GM12878 (cell line): ENCODE measurements around the gene SNX22. TPM values are rescaled to one million over a fixed set of nuclear protein-coding genes. Genes with fewer than 3 reads are reported as not detected.

Experiments
- ATAC-seq: fragments of 200-7000 bp; cut with Tn5 transposase; 3 replicates; pipeline ENCODE4 v1.9.1; 2020; ENCODE audit warnings: mild to moderate bottlenecking, moderate library complexity
- BruUV-seq: library from RNA; stranded (reverse); fragments of 400-500 nt; replicated peaks from 2 replicates; lab custom pipeline; 2021; lab: Mats Ljungman, UMichigan
- CTCF ChIA-PET: fragments of 300-600 bp; sonication (Branson Sonifier 250); formaldehyde crosslinking; extraction: SDS; loops from one replicate; lab custom pipeline; 2021; ENCODE audit warnings: inconsistent platforms; lab: Yijun Ruan, JAX
- POLR2A ChIA-PET: fragments of 350-600 bp; formaldehyde crosslinking; extraction: SDS; loops from one replicate; lab custom pipeline; 2021; ENCODE audit warnings: inconsistent platforms; lab: Charles Lee
- RAD21 ChIA-PET: fragments of 300-600 bp; sonication (Branson Sonifier 250); formaldehyde crosslinking; loops from one replicate; lab custom pipeline; 2023; ENCODE audit warnings: antibody characterized with exemption; ENCODE audit not compliant: unreplicated experiment; lab: Charles Lee
- SMC1A ChIA-PET: fragments of 300-600 bp; sonication (Branson Sonifier 250); formaldehyde crosslinking; loops from one replicate; lab custom pipeline; 2023; ENCODE audit not compliant: unreplicated experiment, uncharacterized antibody; lab: Charles Lee
- DNase-seq: peaks from one replicate; pipeline ENCODE4 v3.0.0-alpha.2; 2011; ENCODE audit warnings: low read depth, low spot score
- FAIRE-seq: peaks from 3 replicates; lab custom pipeline; 2011; peaks lifted over from hg19 to GRCh38; lab: Jason Lieb, UNC
- H2AFZ ChIP-seq: 2 replicates; pipeline ENCODE4 v1.6.0; 2011; ENCODE audit warnings: low read depth, low read length, control low read depth; ENCODE audit not compliant: control insufficient read depth
- H3K27ac ChIP-seq: 2 replicates; pipeline ENCODE4 v1.5.1; 2011; ENCODE audit warnings: control low read depth; ENCODE audit not compliant: control insufficient read depth, insufficient read depth
- H3K27me3 ChIP-seq, 2 experiments: replicated peaks in 1 of 2; 2 replicates each; pipeline versions ENCODE4 v1.6.0 to v1.6.1; 2011; ENCODE audit warnings: low read length in 1 of 2; ENCODE audit not compliant: control insufficient read depth in 2 of 2, insufficient read depth in 2 of 2
- H3K36me3 ChIP-seq, 2 experiments: 2 replicates each; pipeline ENCODE4 v1.5.1; 2011; ENCODE audit warnings: low read length in 1 of 2; ENCODE audit not compliant: control insufficient read depth in 2 of 2, insufficient read depth in 2 of 2
- H3K4me1 ChIP-seq: 2 replicates; pipeline ENCODE4 v1.6.1; 2011; ENCODE audit warnings: mild to moderate bottlenecking, low read length, moderate library complexity, mixed read lengths; ENCODE audit not compliant: control insufficient read depth, insufficient read depth
- H3K4me2 ChIP-seq: 2 replicates; pipeline ENCODE4 v1.6.0; 2011; ENCODE audit warnings: control low read depth; ENCODE audit not compliant: control insufficient read depth, insufficient read depth
- H3K4me3 ChIP-seq: fragments of 200-600 bp; sonication (generic); 2 replicates; pipeline ENCODE4 v1.5.1; 2016
- H3K79me2 ChIP-seq: 2 replicates; pipeline ENCODE4 v1.6.0; 2011; ENCODE audit warnings: low read length; ENCODE audit not compliant: control insufficient read depth, insufficient read depth
- H3K9ac ChIP-seq: 2 replicates; pipeline ENCODE4 v1.8.0; 2011; ENCODE audit warnings: low read length, control low read depth, mixed read lengths; ENCODE audit not compliant: control insufficient read depth, insufficient read depth
- H3K9me3 ChIP-seq: replicated peaks from 3 replicates; pipeline ENCODE4 v1.5.1; 2011; ENCODE audit warnings: mild to moderate bottlenecking, low read length; ENCODE audit not compliant: control insufficient read depth, insufficient read depth
- H4K20me1 ChIP-seq: 2 replicates; pipeline ENCODE4 v1.6.0; 2011; ENCODE audit not compliant: control insufficient read depth, insufficient read depth
- GABPA ChIP-seq: IDR thresholded peaks from 2 replicates; pipeline ENCODE4 v1.6.1; 2014; ENCODE audit warnings: antibody characterized with exemption, low read depth, mild to moderate bottlenecking, inconsistent platforms
- IKZF1 ChIP-seq: fragments of 450-650 bp; conservative IDR thresholded peaks from 2 replicates; pipeline ENCODE4 v1.6.1; 2017; ENCODE audit warnings: antibody characterized with exemption, mild to moderate bottlenecking
- IRF4 ChIP-seq: IDR thresholded peaks from 2 replicates; pipeline ENCODE4 v1.6.1; 2011; ENCODE audit warnings: low read depth, low read length
- MEF2A ChIP-seq: IDR thresholded peaks from 2 replicates; pipeline ENCODE4 v1.6.1; 2011; ENCODE audit warnings: low read depth, mild to moderate bottlenecking, low read length, moderate library complexity; ENCODE audit not compliant: insufficient read depth
- PBX3 ChIP-seq: IDR thresholded peaks from 2 replicates; pipeline ENCODE4 v1.6.1; 2011; ENCODE audit warnings: mild to moderate bottlenecking, low read depth, low read length, moderate library complexity; ENCODE audit not compliant: insufficient replicate concordance
- POU2F2 ChIP-seq: IDR thresholded peaks from 3 replicates; pipeline ENCODE4 v1.6.1; 2011; ENCODE audit warnings: low read depth, mild to moderate bottlenecking, low read length, borderline replicate concordance
- STAT3 ChIP-seq: IDR thresholded peaks from 2 replicates; pipeline ENCODE4 v1.6.1; 2011; ENCODE audit warnings: low read depth, low read length, improper control_type of control experiment
- ZNF24 ChIP-seq: fragments of 450-650 bp; IDR thresholded peaks from 2 replicates; pipeline ENCODE4 v1.6.1; 2017; ENCODE audit warnings: antibody characterized with exemption, mild to moderate bottlenecking
- WGBS: methylation state at CpG from one replicate; pipeline ENCODE4 v1.1.6; 2016; ENCODE audit warnings: low lambda C conversion rate; ENCODE audit not compliant: insufficient replicate concordance, insufficient coverage; ENCODE audit errors: missing lambda C conversion rate; 5-methylcytosine and 5-hydroxymethylcytosine counted together
- in situ Hi-C: fragments of 300-500 bp; cut with MboI; formaldehyde crosslinking; loops from 9 replicates; pipeline ENCODE4 v1.14.3; 2018; ENCODE audit warnings: mixed read lengths
- intact Hi-C: fragments of 100-400 bp; cut with micrococcal nuclease; formaldehyde crosslinking; loops from one replicate; pipeline ENCODE4 v1.14.2; 2022; ENCODE audit not compliant: unreplicated experiment
- polyA plus RNA-seq, 11 experiments: library from polyadenylated mRNA; depleted of rRNA in 4 of 11; unstranded in 6 of 11; stranded (reverse) in 5 of 11; fragments of >200 nt; fragmentation: Nextera tagmentation in 4 of 11; fragmentation: Illumina TruSeq in 1 of 11; extraction: Ambion mirVana in 4 of 11; extraction: Trizol in 1 of 11; gene quantifications; 1 replicate in 1 of 11; 2 replicates in 10 of 11; pipeline versions ENCODE4 v1.2.1 to v1.2.3, GENCODE V29; 2011 to 2016; ENCODE audit warnings: inconsistent platforms in 2 of 11, missing spikeins in 2 of 11, low read depth in 1 of 11
- total RNA-seq, 4 experiments: library from RNA; depleted of rRNA in 3 of 4; stranded (reverse); fragments of >200 nt in 3 of 4; fragmentation: Illumina TruSeq in 1 of 4; extraction: Trizol in 1 of 4; gene quantifications; 2 replicates each; pipeline versions ENCODE4 v1.2.1 to v1.2.3, GENCODE V29; 2013 to 2021

SNX22 gene
- total and polyA plus RNA-seq, 10 of the 15 experiments (the other 5 are each of a cell fraction or from before 2014, with no cell fraction given), result 4.4 to 29.0 (median 8.7) TPM

GRCh38 chr15:64133623-64134344 is 17.7 kb upstream of the SNX22 start:
- in situ Hi-C loops, result no loop called here
- POLR2A ChIA-PET, result no interaction called here
- CTCF ChIA-PET, result interaction anchor here (0.5 to 0.9 kb wide), 4 partner anchors 11 to 98 kb away, joined by 3 read pairs; no protein-coding TSS in a partner anchor

More at GRCh38 chr15:64133623-64134344, 17.7 kb upstream of the SNX22 start:
- RAD21 ChIA-PET, result no interaction called here
- Histone ChIP-seq H2AFZ (no peak overlapping the region), H3K27ac (no peak overlapping the region)
- TF ChIP-seq PBX3, result no peak
- no peak for TF ChIP-seq IRF4
- no peak for TF ChIP-seq MEF2A
- no peak for TF ChIP-seq POU2F2
- no peak for TF ChIP-seq GABPA
- no peak for TF ChIP-seq STAT3
- no peak for TF ChIP-seq IKZF1
- TF ChIP-seq ZNF24, result no peak
- TF ChIP-seq, all 136 proteins: peak for 0
- intact Hi-C loops, result no loop called here
- no peaks in the 10 kb centered on the region for H3K4me1 ChIP-seq
- ATAC-seq (no peak), DNase-seq (no peak), FAIRE-seq (no peak)
- no peaks in the 10 kb centered on the region for H3K79me2 ChIP-seq
- H3K9me3 ChIP-seq, result no peaks in the 10 kb centered on the region
- 96% methylated on average over 10 of the region's 10 CpGs for WGBS
- H3K27me3 ChIP-seq, result no peaks in the 10 kb centered on the region
- SMC1A ChIA-PET, result no interaction called here
- H3K9ac ChIP-seq, result no peak overlapping the region
- no peaks in the 10 kb centered on the region for H4K20me1 ChIP-seq
- no peak overlapping the region for H3K4me2 ChIP-seq
- BruUV-seq, result no TSS peak
- H3K36me3 ChIP-seq, result peaks cover 44 to 53% of the 10 kb centered on the region in 2 experiments
- H3K4me3 ChIP-seq, result no peak overlapping the region
